Hepatocyte (in vitro differentiated cells): Measurements from ENCODE around the gene CUX1. TPM values are rescaled to one million over a fixed set of nuclear protein-coding genes. Genes with fewer than 3 reads are reported as not detected.
"Not testable (repeated sequence)": the region's sequence is repeated elsewhere in the genome, so short reads cannot be mapped to it uniquely, and the experiment has no call there.

ENCODE experiments used
- DNase-seq: peaks from one replicate; pipeline ENCODE4 v3.0.0-alpha.2; 2016; ENCODE audit warnings: low spot score
- H2AFZ ChIP-seq: fragments of 200-600 bp; sonication (generic); 2 replicates; pipeline ENCODE4 v1.6.0; 2016; ENCODE audit warnings: antibody characterized with exemption, mild to moderate bottlenecking
- H3K27ac ChIP-seq: fragments of 200-600 bp; sonication (generic); 2 replicates; pipeline ENCODE4 v1.5.1; 2016; ENCODE audit warnings: mild to moderate bottlenecking
- H3K27me3 ChIP-seq: fragments of 200-600 bp; sonication (generic); 2 replicates; pipeline ENCODE4 v1.6.1; 2016
- H3K36me3 ChIP-seq: fragments of 200-600 bp; sonication (generic); replicated peaks from 2 replicates; pipeline ENCODE4 v1.5.1; 2016; ENCODE audit warnings: low read depth; ENCODE audit not compliant: insufficient read depth
- H3K4me1 ChIP-seq: fragments of 200-600 bp; sonication (generic); 2 replicates; pipeline ENCODE4 v1.5.1; 2016; ENCODE audit warnings: mild to moderate bottlenecking, moderate library complexity; ENCODE audit not compliant: insufficient read depth
- H3K4me2 ChIP-seq: fragments of 200-600 bp; sonication (generic); 2 replicates; pipeline ENCODE4 v1.6.0; 2016
- H3K4me3 ChIP-seq: fragments of 200-600 bp; sonication (generic); 2 replicates; pipeline ENCODE4 v1.5.1; 2016; ENCODE audit warnings: mild to moderate bottlenecking
- H3K79me2 ChIP-seq: fragments of 200-600 bp; sonication (generic); 2 replicates; pipeline ENCODE4 v1.6.0; 2017; ENCODE audit warnings: mild to moderate bottlenecking
- H3K9me2 ChIP-seq: fragments of 200-600 bp; sonication (generic); replicated peaks from 2 replicates; pipeline ENCODE4 v1.6.0; 2017; ENCODE audit warnings: mild to moderate bottlenecking; ENCODE audit not compliant: insufficient read depth
- H3K9me3 ChIP-seq: fragments of 200-600 bp; sonication (generic); 2 replicates; pipeline ENCODE4 v1.5.1; 2016; ENCODE audit warnings: low read depth, mild to moderate bottlenecking
- H4K20me1 ChIP-seq: fragments of 200-600 bp; sonication (generic); 2 replicates; pipeline ENCODE4 v1.6.0; 2016; ENCODE audit warnings: mild to moderate bottlenecking; ENCODE audit not compliant: insufficient read depth, poor library complexity, severe bottlenecking
- CTCF ChIP-seq: fragments of 200-600 bp; sonication (generic); IDR thresholded peaks from 2 replicates; pipeline ENCODE4 v1.5.1; 2016; ENCODE audit warnings: antibody characterized with exemption, mild to moderate bottlenecking; ENCODE audit not compliant: poor library complexity
- EZH2 ChIP-seq: fragments of 200-600 bp; sonication (generic); IDR thresholded peaks from 2 replicates; pipeline ENCODE4 v1.6.1; 2016; ENCODE audit warnings: antibody characterized with exemption, mild to moderate bottlenecking, borderline replicate concordance
- EZH2phosphoT487 ChIP-seq: fragments of 200-600 bp; sonication (generic); IDR thresholded peaks from one replicate; pipeline ENCODE4 v1.6.1; 2018; ENCODE audit warnings: antibody characterized with exemption, mild to moderate bottlenecking, low read depth, moderate library complexity; ENCODE audit not compliant: unreplicated experiment, severe bottlenecking
- WGBS: methylation state at CpG from one replicate; pipeline ENCODE4 v1.1.6; 2016; ENCODE audit warnings: low lambda C conversion rate; ENCODE audit errors: missing lambda C conversion rate; 5-methylcytosine and 5-hydroxymethylcytosine counted together
- polyA plus RNA-seq: library from polyadenylated mRNA; unstranded; fragments of >200 nt; fragmentation: Nextera tagmentation; extraction: Ambion mirVana; gene quantifications from 2 replicates; pipeline ENCODE4 v1.2.1, GENCODE V29; 2016
- total RNA-seq: library from RNA; depleted of rRNA; stranded (reverse); fragments of >200 nt; gene quantifications from 2 replicates; pipeline ENCODE4 v1.2.3, GENCODE V29; 2014

CUX1 gene
- total and polyA plus RNA-seq, 2 experiments from 2014 or later: 60.1 to 76.8 TPM

DNA sequence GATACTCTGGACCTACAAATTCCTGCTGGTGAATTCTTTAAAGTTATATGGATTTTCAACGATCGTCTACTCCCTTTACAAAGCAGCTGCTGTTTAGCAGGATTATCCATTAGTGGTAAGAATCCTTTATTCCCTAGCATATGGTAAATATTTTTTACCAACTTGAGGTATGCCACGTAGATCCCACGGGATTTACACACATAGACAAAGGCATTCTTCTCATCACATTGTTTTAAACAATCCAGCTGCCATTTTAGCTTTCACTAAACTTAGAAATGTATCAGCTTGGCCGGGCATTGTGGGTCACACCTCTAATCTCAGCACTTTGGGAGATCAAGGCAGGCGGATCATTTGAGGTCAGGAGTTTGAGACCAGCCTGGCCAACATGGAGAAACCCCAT is 321.2 kb downstream of the CUX1 start:
- H3K36me3 ChIP-seq: no peaks in the 10 kb centered on the region
- WGBS: 75% methylated on average over 6 of the region's 6 CpGs
- H4K20me1 ChIP-seq: no peaks in the 10 kb centered on the region
- H3K27me3 ChIP-seq: no peaks in the 10 kb centered on the region
- H2AFZ ChIP-seq: no peak overlapping the region
- peaks cover 2% of the 10 kb centered on the region for H3K79me2 ChIP-seq
- no peak overlapping the region for H3K4me3 ChIP-seq
- DNase-seq: no peak
- H3K4me1 ChIP-seq: peaks cover 3% of the 10 kb centered on the region
- no peak overlapping the region for H3K27ac ChIP-seq
- H3K9me2 ChIP-seq: no peaks in the 10 kb centered on the region
- H3K4me2 ChIP-seq: no peak overlapping the region
- no peak for TF ChIP-seq CTCF
- TF ChIP-seq EZH2phosphoT487: no peak
- TF ChIP-seq EZH2: no peak
- H3K9me3 ChIP-seq: no peaks in the 10 kb centered on the region

DNA sequence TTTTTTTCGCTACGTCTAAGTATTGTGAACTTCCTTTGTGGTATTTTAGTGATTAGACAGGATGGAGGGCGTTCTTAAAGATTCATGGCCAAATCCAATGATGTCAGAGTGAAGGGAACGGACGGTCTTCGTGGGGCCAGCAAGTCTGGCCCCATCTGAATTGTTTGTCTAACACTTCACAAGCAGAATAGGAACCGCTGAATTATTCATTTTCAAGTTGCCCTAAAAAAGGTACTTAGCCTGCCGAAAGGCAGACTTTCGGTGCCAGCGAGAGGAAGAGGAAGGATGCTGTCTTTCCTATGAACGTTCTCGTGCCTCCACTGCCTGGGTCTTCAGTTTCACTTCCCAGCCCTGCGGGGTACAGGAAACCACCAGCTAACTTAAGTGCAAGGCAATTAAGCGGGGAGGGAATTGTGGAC is 323.5 kb downstream of the CUX1 start:
- TF ChIP-seq CTCF (no peak), EZH2phosphoT487 (no peak), EZH2 (no peak)
- Histone ChIP-seq H3K27ac (no peak overlapping the region), H3K9me3 (no peaks in the 10 kb centered on the region), H3K9me2 (no peaks in the 10 kb centered on the region), H3K79me2 (no peaks in the 10 kb centered on the region), H3K27me3 (no peaks in the 10 kb centered on the region), H3K4me1 (no peaks in the 10 kb centered on the region), H4K20me1 (no peaks in the 10 kb centered on the region), H3K36me3 (no peaks in the 10 kb centered on the region), H3K4me3 (no peak overlapping the region), H3K4me2 (no peak overlapping the region), H2AFZ (no peak overlapping the region)
- 95% methylated on average over 14 of the region's 14 CpGs for WGBS
- DNase-seq: no peak

GRCh38 chr7:102142433-102142832 is 325.0 kb downstream of the CUX1 start:
- H3K4me2 ChIP-seq, H3K36me3 ChIP-seq, H2AFZ ChIP-seq, H3K4me1 ChIP-seq, H3K79me2 ChIP-seq, H4K20me1 ChIP-seq, H3K4me3 ChIP-seq, H3K9me3 ChIP-seq, H3K9me2 ChIP-seq, DNase-seq, H3K27me3 ChIP-seq, H3K27ac ChIP-seq: not testable (repeated sequence)
- 99% methylated on average over 3 of the region's 3 CpGs for WGBS

- Histone ChIP-seq H3K79me2 (no peaks in the 10 kb centered on the region), H4K20me1 (no peaks in the 10 kb centered on the region)
- WGBS: 97% methylated on average over 18 of the region's 18 CpGs
Measured at GRCh38 chr7:102146122-102146521, 328.7 kb downstream of the CUX1 start.

More at GRCh38 chr7:102146122-102146521, 328.7 kb downstream of the CUX1 start:
- H3K9me2 ChIP-seq: no peaks in the 10 kb centered on the region
- no peaks in the 10 kb centered on the region for H3K27me3 ChIP-seq
- H2AFZ ChIP-seq: no peak overlapping the region
- no peaks in the 10 kb centered on the region for H3K9me3 ChIP-seq
- H3K4me3 ChIP-seq: no peak overlapping the region
- no peak overlapping the region for H3K27ac ChIP-seq
- H3K4me1 ChIP-seq: no peaks in the 10 kb centered on the region
- DNase-seq: no peak
- TF ChIP-seq CTCF: no peak
- TF ChIP-seq EZH2: no peak
- no peak for TF ChIP-seq EZH2phosphoT487
- H3K4me2 ChIP-seq: no peak overlapping the region
- H3K36me3 ChIP-seq: no peaks in the 10 kb centered on the region
